HG03025 (cell line): ENCODE data around the gene TWIST1.

Experiments used
- ATAC-seq: cut with Tn5 transposase; IDR thresholded peaks from one replicate; pipeline ENCODE4 v1.9.1; 2021; ENCODE audit warnings: mild to moderate bottlenecking, moderate library complexity; ENCODE audit not compliant: unreplicated experiment, low FRiP score

Gene TWIST1

GRCh38 chr7:19113855-19114550 is 3.4 kb downstream of the TWIST1 start:
- no peak for ATAC-seq

GRCh38 chr7:19113002-19113350 is 4.5 kb downstream of the TWIST1 start:
- ATAC-seq = no peak

- ATAC-seq = no peak
Measured at GRCh38 chr7:19112274-19113001, 5.0 kb downstream of the TWIST1 start.

GRCh38 chr7:19111474-19112273 is 5.8 kb downstream of the TWIST1 start:
- ATAC-seq = no peak

GRCh38 chr7:19110776-19111175 is 6.7 kb downstream of the TWIST1 start:
- ATAC-seq = no peak

- ATAC-seq = no peak
Measured at GRCh38 chr7:19110026-19110730, 7.3 kb downstream of the TWIST1 start.

GRCh38 chr7:19109000-19109946 is 8.2 kb downstream of the TWIST1 start:
- no peak for ATAC-seq

- ATAC-seq = no peak
Measured at GRCh38 chr7:19107356-19108146, 9.9 kb downstream of the TWIST1 start.

- ATAC-seq = no peak
Measured at GRCh38 chr7:19107081-19107355, 10.4 kb downstream of the TWIST1 start.

GRCh38 chr7:19106241-19107080 is 11.0 kb downstream of the TWIST1 start:
- ATAC-seq = no peak

- no peak for ATAC-seq
Measured at GRCh38 chr7:19105546-19105945, 11.9 kb downstream of the TWIST1 start.

- no peak for ATAC-seq
Measured at GRCh38 chr7:19104811-19105210, 12.6 kb downstream of the TWIST1 start.

GRCh38 chr7:19102884-19103283 is 14.6 kb downstream of the TWIST1 start:
- ATAC-seq = no peak

GRCh38 chr7:19101909-19102308 is 15.5 kb downstream of the TWIST1 start:
- no peak for ATAC-seq

- ATAC-seq = no peak
Measured at GRCh38 chr7:19101472-19101871, 16.0 kb downstream of the TWIST1 start.

- ATAC-seq = no peak
Measured at GRCh38 chr7:19099924-19100323, 17.5 kb downstream of the TWIST1 start.

GRCh38 chr7:19099194-19099593 is 18.2 kb downstream of the TWIST1 start:
- ATAC-seq = no peak

- ATAC-seq = no peak
Measured at GRCh38 chr7:19098510-19098909, 18.9 kb downstream of the TWIST1 start.
